Measurements from ENCODE around the gene TSC2.

- no peak for TF ChIP-seq CTCF (IDR thresholded peaks at IDR 0.05; ENCODE audit: poor library complexity)
- no peak for TF ChIP-seq EZH2phosphoT487 (IDR thresholded peaks at IDR 0.05; ENCODE audit: low read depth, severe bottlenecking, unreplicated experiment)
- TF ChIP-seq EZH2 (IDR thresholded peaks at IDR 0.05; ENCODE audit: borderline replicate concordance), result no peak
These were observed 14.5 kb upstream of the TSC2 start for GRCh38 chr16:2033057-2033908.

All from hepatocyte (in vitro differentiated cells).